ENCODE results near the gene SOWAHA.

SOWAHA gene

GRCh38 chr5:132830436-132831094, 17.5 kb downstream of the SOWAHA start, which contains the start of gene SHROOM1:
Gene SHROOM1 (minus strand): TSS chr5:132830647. CDS start chr5:132826140, 4,507 bp downstream.
- TF ChIP-seq POLR2AphosphoS5 (IDR thresholded peaks at IDR 0.05; ENCODE audit: low read depth, low read length) (no peak), POLR2A (IDR thresholded peaks at IDR 0.05; ENCODE audit: low read depth, low read length) (peak; percentile 55; the same call in 1 of the 2 replicates)
- peak; percentile 80 for FAIRE-seq
- DNase-seq (ENCODE audit: insufficient read length) = peak; percentile 76

GRCh38 chr5:132831095-132831860, 18.2 kb downstream of the SOWAHA start:
- FAIRE-seq (no peak), DNase-seq (ENCODE audit: insufficient read length) (no peak)
- TF ChIP-seq POLR2AphosphoS5 (IDR thresholded peaks at IDR 0.05; ENCODE audit: low read depth, low read length) (no peak), POLR2A (IDR thresholded peaks at IDR 0.05; ENCODE audit: low read depth, low read length) (no peak), TAF1 (IDR thresholded peaks at IDR 0.05; ENCODE audit: borderline replicate concordance, low read depth, low read length) (no peak)

- FAIRE-seq = no peak
- no peak for DNase-seq (ENCODE audit: insufficient read length)
- TF ChIP-seq POLR2AphosphoS5 (IDR thresholded peaks at IDR 0.05; ENCODE audit: low read depth, low read length) = no peak
- no peak for TF ChIP-seq POLR2A (IDR thresholded peaks at IDR 0.05; ENCODE audit: low read depth, low read length)
- no peak for TF ChIP-seq TAF1 (IDR thresholded peaks at IDR 0.05; ENCODE audit: borderline replicate concordance, low read depth, low read length)
Observed at GRCh38 chr5:132832612-132833011, 19.5 kb downstream of the SOWAHA start.

- DNase-seq (ENCODE audit: insufficient read length) = no peak
- no peak for FAIRE-seq
- TF ChIP-seq TAF1 (IDR thresholded peaks at IDR 0.05; ENCODE audit: borderline replicate concordance, low read depth, low read length) (no peak), POLR2A (IDR thresholded peaks at IDR 0.05; ENCODE audit: low read depth, low read length) (no peak), POLR2AphosphoS5 (IDR thresholded peaks at IDR 0.05; ENCODE audit: low read depth, low read length) (no peak)
Observed at GRCh38 chr5:132834057-132834456, 21.0 kb downstream of the SOWAHA start.

GRCh38 chr5:132836852-132837251, 23.8 kb downstream of the SOWAHA start:
- FAIRE-seq (no peak), DNase-seq (ENCODE audit: insufficient read length) (no peak)
- no peak for TF ChIP-seq TAF1 (IDR thresholded peaks at IDR 0.05; ENCODE audit: borderline replicate concordance, low read depth, low read length)
- TF ChIP-seq POLR2AphosphoS5 (IDR thresholded peaks at IDR 0.05; ENCODE audit: low read depth, low read length) = no peak
- no peak for TF ChIP-seq POLR2A (IDR thresholded peaks at IDR 0.05; ENCODE audit: low read depth, low read length)

GRCh38 chr5:132837868-132838267, 24.8 kb downstream of the SOWAHA start:
- TF ChIP-seq TAF1 (IDR thresholded peaks at IDR 0.05; ENCODE audit: borderline replicate concordance, low read depth, low read length) (no peak), POLR2AphosphoS5 (IDR thresholded peaks at IDR 0.05; ENCODE audit: low read depth, low read length) (no peak), POLR2A (IDR thresholded peaks at IDR 0.05; ENCODE audit: low read depth, low read length) (no peak)
- no peak for FAIRE-seq
- no peak for DNase-seq (ENCODE audit: insufficient read length)

GRCh38 chr5:132838516-132839282, 25.6 kb downstream of the SOWAHA start:
- no peak for DNase-seq (ENCODE audit: insufficient read length)
- TF ChIP-seq TAF1 (IDR thresholded peaks at IDR 0.05; ENCODE audit: borderline replicate concordance, low read depth, low read length) = no peak
- TF ChIP-seq POLR2AphosphoS5 (IDR thresholded peaks at IDR 0.05; ENCODE audit: low read depth, low read length) = no peak
- no peak for TF ChIP-seq POLR2A (IDR thresholded peaks at IDR 0.05; ENCODE audit: low read depth, low read length)
- no peak for FAIRE-seq

- FAIRE-seq (no peak), DNase-seq (ENCODE audit: insufficient read length) (no peak)
- TF ChIP-seq POLR2A (IDR thresholded peaks at IDR 0.05; ENCODE audit: low read depth, low read length) (no peak), TAF1 (IDR thresholded peaks at IDR 0.05; ENCODE audit: borderline replicate concordance, low read depth, low read length) (no peak), POLR2AphosphoS5 (IDR thresholded peaks at IDR 0.05; ENCODE audit: low read depth, low read length) (no peak)
Observed at GRCh38 chr5:132839426-132840301, 26.6 kb downstream of the SOWAHA start.

GRCh38 chr5:132840313-132840712, 27.2 kb downstream of the SOWAHA start:
- no peak for FAIRE-seq
- no peak for DNase-seq (ENCODE audit: insufficient read length)
- TF ChIP-seq TAF1 (IDR thresholded peaks at IDR 0.05; ENCODE audit: borderline replicate concordance, low read depth, low read length) = no peak
- no peak for TF ChIP-seq POLR2A (IDR thresholded peaks at IDR 0.05; ENCODE audit: low read depth, low read length)
- TF ChIP-seq POLR2AphosphoS5 (IDR thresholded peaks at IDR 0.05; ENCODE audit: low read depth, low read length) = no peak

- DNase-seq (ENCODE audit: insufficient read length) (no peak), FAIRE-seq (no peak)
- TF ChIP-seq POLR2AphosphoS5 (IDR thresholded peaks at IDR 0.05; ENCODE audit: low read depth, low read length) (no peak), TAF1 (IDR thresholded peaks at IDR 0.05; ENCODE audit: borderline replicate concordance, low read depth, low read length) (no peak), POLR2A (IDR thresholded peaks at IDR 0.05; ENCODE audit: low read depth, low read length) (no peak)
Observed at GRCh38 chr5:132840896-132841295, 27.8 kb downstream of the SOWAHA start.
